Adipose tissue (tissue), 3 donors: ENCODE data around the gene EOLA2. TPM values are rescaled to one million over a fixed set of nuclear protein-coding genes. Genes with fewer than 3 reads are reported as not detected.
"Not testable (repeated sequence)": the region's sequence is repeated elsewhere in the genome, so short reads cannot be mapped to it uniquely, and the experiment has no call there.

Experiments used
- H3K27ac ChIP-seq: one replicate; pipeline ENCODE4 v1.5.1; 2013; ENCODE audit warnings: low read depth, low read length
- WGBS, 3 donors: extraction: QIAGEN DNeasy Blood & Tissue Kit; methylation state at CpG; one replicate each; pipeline ENCODE4 v1.1.7; 2013; 5-methylcytosine and 5-hydroxymethylcytosine counted together
- polyA plus RNA-seq, 3 donors: library from polyadenylated mRNA; stranded (reverse); fragments of 200-250 nt; gene quantifications; one replicate each; pipeline ENCODE4 v1.2.3, GENCODE V29; 2013
- donor health status: healthy with polysubstance abuse.
- donor health status: Bipolar disorder and iron deficiency.
- donor health status: healthy.

The EOLA2 gene
- polyA plus RNA-seq, 3 donors = 20.8 to 34.6 (median 31.4) TPM

- H3K27ac ChIP-seq = no peak overlapping the region
- WGBS, 3 donors = 1 to 46% (median 1%) methylated on average over 30 to 46 of the region's 46 CpGs
Measured at GRCh38 chrX:149937871-149938426, 342 bp downstream of the EOLA2 start.

DNA sequence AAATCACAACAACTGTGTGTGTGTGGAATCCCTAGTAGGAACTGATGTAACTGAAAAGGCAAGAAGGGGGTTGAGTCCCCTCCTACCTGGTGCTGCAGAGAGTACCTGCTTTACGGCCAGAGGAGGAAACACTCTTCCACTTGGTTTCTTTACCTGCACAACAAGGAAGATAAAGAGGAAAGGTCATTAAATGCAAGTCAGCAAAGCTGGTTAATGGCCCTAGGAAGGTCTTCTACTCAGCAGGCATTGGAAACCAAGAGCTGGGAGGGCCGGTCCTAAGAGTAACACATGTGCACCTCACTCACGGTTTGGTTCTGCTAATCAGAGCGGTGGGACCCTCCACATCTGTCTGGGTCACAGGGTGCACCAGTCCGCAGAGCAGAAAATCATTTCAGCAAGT lies 963 bp downstream of the EOLA2 start:
- H3K27ac ChIP-seq = not testable (repeated sequence)
- 14 to 56% (median 48%) methylated on average over 4 to 5 of the region's 5 CpGs for WGBS, 3 donors

- H3K27ac ChIP-seq = not testable (repeated sequence)
- WGBS, 3 donors = 79 to 93% (median 79%) methylated on average over 9 to 16 of the region's 21 CpGs
Measured at GRCh38 chrX:149933547-149933946, 4.7 kb downstream of the EOLA2 start.

- not testable (repeated sequence) for H3K27ac ChIP-seq
- WGBS, 3 donors = 90 to 100% methylated on average over 1 of the region's 5 CpGs; no CpG with 5 or more reads in 1 of the 3 donors
Measured at GRCh38 chrX:149932970-149933369, 5.3 kb downstream of the EOLA2 start.

DNA sequence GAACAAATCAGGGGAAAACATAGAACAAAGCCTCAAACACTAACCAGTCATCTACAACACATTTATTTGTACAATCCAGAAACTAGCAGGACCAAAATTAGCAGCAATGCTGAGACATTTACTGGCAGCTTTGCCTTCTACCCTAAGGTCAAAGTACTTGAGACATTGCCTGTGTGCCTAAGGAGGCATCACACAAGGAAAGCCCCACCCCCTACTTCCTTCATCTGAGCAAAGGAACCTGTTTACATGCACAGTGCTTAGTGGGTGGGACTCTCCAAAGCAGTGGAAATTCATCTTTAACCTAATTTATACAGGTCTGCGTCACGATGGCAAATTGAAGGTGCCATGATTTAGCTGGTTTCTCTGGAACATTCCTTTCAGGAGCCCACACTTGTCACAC lies 6.1 kb downstream of the EOLA2 start:
- WGBS, 3 donors = 80 to 100% (median 86%) methylated on average over 2 of the region's 2 CpGs
- not testable (repeated sequence) for H3K27ac ChIP-seq

- H3K27ac ChIP-seq = not testable (repeated sequence)
- 41 to 81% (median 78%) methylated on average over 1 to 2 of the region's 4 CpGs for WGBS, 3 donors
Measured at GRCh38 chrX:149931355-149931754, 6.9 kb downstream of the EOLA2 start.

DNA sequence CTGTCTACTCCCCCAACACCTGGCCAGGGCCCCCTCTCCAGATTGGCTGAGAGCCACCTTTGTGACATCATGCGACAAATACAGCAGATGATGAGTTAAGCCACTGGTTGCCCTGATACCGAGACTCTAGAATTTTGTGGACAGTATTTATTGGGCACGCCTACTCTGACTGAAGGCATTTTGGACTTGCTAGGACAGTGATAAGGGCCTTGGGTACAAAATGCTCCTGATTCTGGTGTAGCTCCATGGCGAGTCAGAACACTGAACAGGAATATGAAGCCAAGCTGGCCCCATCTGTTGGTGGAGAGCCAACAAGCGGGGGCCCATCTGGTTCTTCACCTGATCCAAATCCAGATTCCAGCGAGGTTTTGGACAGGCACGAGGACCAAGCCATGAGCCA lies 8.9 kb downstream of the EOLA2 start, which contains the start of gene HSFX4:
Gene HSFX4, plus strand, starts transcription at position 174 of the 400 bp plus-strand sequence. Its CDS starts 72 bp downstream, at position 246.
- 88 to 94% methylated on average over 2 of the region's 7 CpGs; no CpG with 5 or more reads in 1 of the 3 donors for WGBS, 3 donors
- H3K27ac ChIP-seq = not testable (repeated sequence)

DNA sequence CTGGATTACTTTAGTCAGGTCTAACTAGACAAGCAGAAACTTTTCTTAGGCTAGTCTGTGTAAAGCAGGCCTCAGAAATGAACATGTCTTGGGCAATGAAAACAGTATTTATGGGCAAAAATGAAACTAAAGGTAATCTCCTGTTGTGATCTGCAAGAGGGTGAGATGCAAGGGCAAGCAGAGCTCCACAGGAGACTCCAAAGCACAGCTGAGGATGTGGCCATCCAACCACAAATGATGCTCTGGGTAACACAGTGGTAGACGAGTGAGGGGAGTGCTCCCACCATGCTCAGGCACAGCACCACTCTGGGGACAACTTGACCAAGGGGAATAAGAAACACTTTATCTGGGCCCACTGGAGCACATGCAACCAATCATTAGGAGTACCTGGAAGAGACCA lies 9.7 kb downstream of the EOLA2 start:
- not testable (repeated sequence) for H3K27ac ChIP-seq
- WGBS, 3 donors = 88 to 100% methylated on average over 1 of the region's 1 CpG; no CpG with 5 or more reads in 1 of the 3 donors

- WGBS, 3 donors = no CpG with 5 or more reads among the region's 1 CpG
- not testable (repeated sequence) for H3K27ac ChIP-seq
Measured at GRCh38 chrX:149927964-149928258, 10.4 kb downstream of the EOLA2 start.

DNA sequence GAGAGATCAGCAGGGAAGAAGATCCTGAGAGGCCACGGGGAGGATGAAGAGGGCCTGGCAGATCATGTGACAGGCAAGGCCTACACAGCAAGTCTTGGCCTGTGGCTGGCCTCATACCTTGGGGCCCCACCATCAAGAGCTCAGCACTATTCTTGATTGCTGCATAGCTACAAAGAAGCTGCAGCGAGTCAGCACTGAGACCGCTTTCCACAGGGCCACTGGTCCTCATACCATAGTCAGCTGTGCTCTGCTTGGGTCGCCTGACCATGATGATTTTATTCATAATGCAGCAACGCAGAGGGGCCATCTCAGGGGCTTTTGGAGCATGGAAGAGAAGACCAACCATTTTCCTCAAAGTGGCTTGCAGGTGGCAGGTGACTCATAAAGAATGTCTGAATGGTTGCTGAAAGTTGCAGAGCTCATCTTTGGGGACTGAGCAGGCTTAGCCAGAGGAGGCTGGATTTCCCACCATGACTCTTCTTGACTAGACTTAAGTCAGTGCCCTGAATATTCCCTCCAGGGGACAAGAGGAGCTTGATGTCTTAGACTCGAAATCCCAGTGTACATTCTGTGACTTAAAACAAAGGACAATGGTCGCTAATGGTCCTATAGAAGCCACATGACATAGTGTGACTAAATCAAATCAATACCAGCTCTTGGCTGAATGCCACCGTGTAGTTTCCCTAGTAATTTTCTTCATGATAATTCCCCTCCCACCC lies 10.9 kb downstream of the EOLA2 start:
- H3K27ac ChIP-seq = not testable (repeated sequence)
- WGBS, 3 donors = 72 to 92% methylated on average over 1 of the region's 8 CpGs; no CpG with 5 or more reads in 1 of the 3 donors

DNA sequence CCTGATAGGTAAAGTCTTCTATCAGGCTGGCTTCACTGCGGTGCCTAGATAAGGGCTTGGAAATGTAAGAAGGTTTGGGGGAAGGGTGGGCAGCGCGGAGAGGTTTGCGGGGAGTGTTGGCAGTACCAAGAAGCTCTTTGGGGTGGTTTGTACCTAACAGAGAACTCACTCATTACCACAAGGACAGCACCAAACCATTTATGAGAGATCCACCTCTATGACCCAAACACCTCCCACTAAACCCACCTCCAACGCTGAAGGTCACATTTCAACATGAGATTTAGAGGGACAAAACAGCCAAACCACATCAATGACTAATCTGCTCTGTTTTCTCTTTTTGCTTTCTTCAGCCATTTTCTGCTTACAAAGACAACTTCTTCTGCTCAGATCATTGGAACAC lies 13.9 kb downstream of the EOLA2 start:
- H3K27ac ChIP-seq = not testable (repeated sequence)
- WGBS, 3 donors = no CpG with 5 or more reads among the region's 5 CpGs

- WGBS, 3 donors = no CpG with 5 or more reads among the region's 4 CpGs
- H3K27ac ChIP-seq = not testable (repeated sequence)
Measured at GRCh38 chrX:149923836-149924235, 14.5 kb downstream of the EOLA2 start.

DNA sequence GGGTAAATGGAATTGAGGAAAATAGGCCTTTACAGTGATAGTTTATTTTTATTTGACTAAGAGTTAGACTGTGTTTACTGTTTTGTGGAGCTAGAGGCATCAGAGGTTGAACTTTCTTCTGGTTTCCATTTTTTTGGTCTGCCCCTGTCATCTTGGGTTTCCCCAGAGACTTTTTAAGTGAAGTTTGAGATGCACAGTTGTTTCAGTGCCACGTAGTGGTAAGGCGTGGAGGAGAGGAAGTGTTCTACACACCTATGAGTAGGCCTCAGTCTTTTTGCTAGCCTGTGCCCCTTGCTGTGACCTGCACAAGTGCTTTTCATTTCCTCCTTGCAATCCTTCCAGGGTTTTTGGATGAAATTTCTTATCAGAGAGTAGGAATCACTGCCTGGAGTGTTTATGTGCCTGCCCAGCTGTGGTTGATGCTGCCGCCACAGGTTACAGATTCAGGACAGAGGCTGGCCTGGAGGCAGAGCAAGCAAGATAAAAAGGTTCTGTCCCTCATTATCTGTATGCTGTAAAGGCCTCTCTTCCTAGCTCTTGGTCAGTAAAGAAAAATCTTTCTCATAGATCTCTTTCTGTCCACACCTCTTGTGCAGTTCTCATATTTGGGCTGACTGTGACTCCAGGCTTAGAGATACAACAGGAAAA lies 21.4 kb downstream of the EOLA2 start:
- H3K27ac ChIP-seq = no peak overlapping the region
- WGBS, 3 donors = 68 to 87% (median 85%) methylated on average over 3 of the region's 3 CpGs

GRCh38 chrX:149910178-149910695 lies 28.1 kb downstream of the EOLA2 start:
- WGBS, 3 donors = 93 to 96% (median 96%) methylated on average over 9 of the region's 9 CpGs

GRCh38 chrX:149909324-149910177 lies 28.7 kb downstream of the EOLA2 start:
- H3K27ac ChIP-seq = no peak overlapping the region
- WGBS, 3 donors = 80 to 100% (median 91%) methylated on average over 4 of the region's 4 CpGs

More at GRCh38 chrX:149910178-149910695, 28.1 kb downstream of the EOLA2 start:
- no peak overlapping the region for H3K27ac ChIP-seq

GRCh38 chrX:149908727-149909126 lies 29.6 kb downstream of the EOLA2 start:
- H3K27ac ChIP-seq = no peak overlapping the region

GRCh38 chrX:149908308-149908707 lies 30.0 kb downstream of the EOLA2 start:
- 92 to 97% (median 94%) methylated on average over 3 of the region's 3 CpGs for WGBS, 3 donors
- H3K27ac ChIP-seq = no peak overlapping the region

GRCh38 chrX:149903889-149904748 lies 34.2 kb downstream of the EOLA2 start:
- no peak overlapping the region for H3K27ac ChIP-seq
- 13 to 33% (median 16%) methylated on average over 6 of the region's 6 CpGs for WGBS, 3 donors
